Measurements from ENCODE around the gene PPP1R12C. TPM values are rescaled to one million over a fixed set of nuclear protein-coding genes. Genes with fewer than 3 reads are reported as not detected.
"Not testable (repeated sequence)": the region's sequence is repeated elsewhere in the genome, so short reads cannot be mapped to it uniquely, and the experiment has no call there.

Gene PPP1R12C
- total RNA-seq, 4 donors from 2014 or later: 101 to 350 (median 154) TPM

- 66% methylated on average over 3 of the region's 3 CpGs; no CpG with 5 or more reads in 1 of the 2 donors for WGBS, 2 donors (ENCODE audit: low coverage in 1 of 2)
- H3K4me3 ChIP-seq: peak overlapping the region in 3 of 4 donors; percentile 66 to 91 (median 86)
- no peak for TF ChIP-seq CTCF (IDR thresholded peaks at IDR 0.05)
- no peak for TF ChIP-seq EP300 (IDR thresholded peaks at IDR 0.05; ENCODE audit: low read depth)
- no peak for TF ChIP-seq POLR2AphosphoS5 (IDR thresholded peaks at IDR 0.05)
- TF ChIP-seq POLR2A (IDR thresholded peaks at IDR 0.05): no peak
- no peaks in the 10 kb centered on the region for H3K9me3 ChIP-seq
- H3K36me3 ChIP-seq: peaks cover 0 to 6% (median 0%) of the 10 kb centered on the region in 4 donors
- no peak for DNase-seq
- peak overlapping the region in 3 of 4 donors; percentile 10 to 87 (median 84) for H3K27ac ChIP-seq
- in situ Hi-C loops (cut with MboI; ENCODE audit: low pct_ligation_motif_present in 1 of 4, low pct_unique_long_range_greater_than_20kb in 1 of 4, low sequenced_read_pairs in 3 of 4): no loop called here
- peaks cover 5 to 20% (median 13%) of the 10 kb centered on the region in 4 donors for H3K4me1 ChIP-seq
- peaks cover 9% of the 10 kb centered on the region for H3K27me3 ChIP-seq
- intact Hi-C loops (cut with DNase I; ENCODE audit: low total_unique reads): no loop called here
These were observed 54.0 kb downstream of the PPP1R12C start for GRCh38 chr19:55063492-55063843.

GRCh38 chr19:55062735-55063491, 54.5 kb downstream of the PPP1R12C start, which contains the start of gene RDH13:
Gene RDH13, minus strand, starts transcription at chr19:55063148. Its CDS starts 116 bp downstream, at chr19:55063032.
- in situ Hi-C loops (cut with MboI; ENCODE audit: low pct_ligation_motif_present in 1 of 4, low pct_unique_long_range_greater_than_20kb in 1 of 4, low sequenced_read_pairs in 3 of 4) (no loop called here), intact Hi-C loops (cut with DNase I; ENCODE audit: low total_unique reads) (no loop called here)
- TF ChIP-seq POLR2A (IDR thresholded peaks at IDR 0.05) (peak; percentile 83), EP300 (IDR thresholded peaks at IDR 0.05; ENCODE audit: low read depth) (no peak), POLR2AphosphoS5 (IDR thresholded peaks at IDR 0.05) (peak; percentile 51 to 85 (median 84)), CTCF (IDR thresholded peaks at IDR 0.05) (no peak)
- peak within 1 kb of the TSS; percentile 76 to 87 (median 84) for H3K27ac ChIP-seq
- DNase-seq: peak; percentile 98
- WGBS, 2 donors (ENCODE audit: low coverage in 1 of 2): 1% methylated on average over 18 to 33 of the region's 70 CpGs
- H3K27me3 ChIP-seq: peaks cover 9% of the 10 kb centered on the region
- peaks cover 0 to 11% (median 0%) of the 10 kb centered on the region in 4 donors for H3K36me3 ChIP-seq
- H3K4me1 ChIP-seq: peaks cover 5 to 20% (median 13%) of the 10 kb centered on the region in 4 donors
- no peaks in the 10 kb centered on the region for H3K9me3 ChIP-seq
- H3K4me3 ChIP-seq: peak within 1 kb of the TSS; percentile 56 to 91 (median 76)

GRCh38 chr19:55060287-55060686, 57.1 kb downstream of the PPP1R12C start:
- WGBS, 2 donors (ENCODE audit: low coverage in 1 of 2): 80 to 94% methylated on average over 7 to 9 of the region's 9 CpGs
- H3K27ac ChIP-seq; H3K27me3 ChIP-seq; DNase-seq; H3K9me3 ChIP-seq; in situ Hi-C loops (cut with MboI; ENCODE audit: low pct_ligation_motif_present in 1 of 4, low pct_unique_long_range_greater_than_20kb in 1 of 4, low sequenced_read_pairs in 3 of 4); H3K4me3 ChIP-seq; intact Hi-C loops (cut with DNase I; ENCODE audit: low total_unique reads): not testable (repeated sequence)
- peaks cover 0 to 34% (median 9%) of the 10 kb centered on the region in 4 donors for H3K36me3 ChIP-seq
- H3K4me1 ChIP-seq: peaks cover 5 to 20% (median 13%) of the 10 kb centered on the region in 4 donors

GRCh38 chr19:55058781-55059610, 58.4 kb downstream of the PPP1R12C start:
- no peak for DNase-seq
- Histone ChIP-seq H3K9me3 (no peaks in the 10 kb centered on the region), H3K4me3 (no peak overlapping the region), H3K36me3 (peaks cover 0 to 44% (median 14%) of the 10 kb centered on the region in 4 donors), H3K27me3 (no peaks in the 10 kb centered on the region), H3K27ac (no peak overlapping the region), H3K4me1 (peaks cover 5 to 20% (median 13%) of the 10 kb centered on the region in 4 donors)
- 96% methylated on average over 23 of the region's 23 CpGs; no CpG with 5 or more reads in 1 of the 2 donors for WGBS, 2 donors (ENCODE audit: low coverage in 1 of 2)
- in situ Hi-C loops (cut with MboI; ENCODE audit: low pct_ligation_motif_present in 1 of 4, low pct_unique_long_range_greater_than_20kb in 1 of 4, low sequenced_read_pairs in 3 of 4): no loop called here
- intact Hi-C loops (cut with DNase I; ENCODE audit: low total_unique reads): no loop called here
- TF ChIP-seq CTCF (IDR thresholded peaks at IDR 0.05) (no peak), EP300 (IDR thresholded peaks at IDR 0.05; ENCODE audit: low read depth) (no peak), POLR2AphosphoS5 (IDR thresholded peaks at IDR 0.05) (no peak), POLR2A (IDR thresholded peaks at IDR 0.05) (no peak)

Measured in transverse colon (tissue), 4 donors.